SU-DHL-6 (cell line): ENCODE measurements around the gene EGFL8.

Source experiments
- H2AFZ ChIP-seq: fragments of 200-600 bp; sonication (generic); 2 replicates; pipeline ENCODE4 v1.6.1; 2014; ENCODE audit warnings: low read depth, mild to moderate bottlenecking, moderate library complexity, mixed read lengths, antibody characterized with exemption, low read length; ENCODE audit not compliant: severe bottlenecking
- H3F3A ChIP-seq: fragments of 200-600 bp; shearing (Covaris generic); 2 replicates; pipeline ENCODE4 v1.6.0; 2016; ENCODE audit warnings: antibody characterized with exemption, mild to moderate bottlenecking; ENCODE audit not compliant: insufficient read depth
- H3K27ac ChIP-seq: fragments of 200-600 bp; sonication (generic); 2 replicates; pipeline ENCODE4 v1.5.1; 2016; ENCODE audit warnings: low read depth, mild to moderate bottlenecking, low read length, moderate library complexity, mixed read lengths
- H3K27me3 ChIP-seq: fragments of 200-600 bp; sonication (generic), shearing (Covaris generic); 2 replicates; pipeline ENCODE4 v1.6.0; 2014; ENCODE audit warnings: mild to moderate bottlenecking, low read length
- H3K36me3 ChIP-seq: fragments of 200-600 bp; sonication (generic); 2 replicates; pipeline ENCODE4 v1.6.1; 2014; ENCODE audit warnings: mild to moderate bottlenecking, low read length, mixed read lengths
- H3K4me2 ChIP-seq: fragments of 300-600, 200-600 bp; shearing (Covaris generic), sonication (generic); 2 replicates; pipeline ENCODE4 v1.6.0; 2014; ENCODE audit warnings: low read length, low read depth, mild to moderate bottlenecking; ENCODE audit not compliant: poor library complexity, severe bottlenecking
- H3K4me3 ChIP-seq: fragments of 200-600 bp; sonication (generic); 2 replicates; pipeline ENCODE4 v1.5.1; 2014; ENCODE audit warnings: antibody characterized with exemption, low read length, mild to moderate bottlenecking, mixed read lengths; ENCODE audit not compliant: insufficient read depth, poor library complexity, severe bottlenecking
- H3K79me2 ChIP-seq: fragments of 200-600 bp; sonication (generic); 2 replicates; pipeline ENCODE4 v1.6.1; 2014; ENCODE audit warnings: mild to moderate bottlenecking, low read length, moderate library complexity; ENCODE audit not compliant: insufficient read depth
- H3K9ac ChIP-seq: fragments of 200-600 bp; sonication (generic); 2 replicates; pipeline ENCODE4 v1.7.0; 2014; ENCODE audit warnings: mild to moderate bottlenecking, low read length
- H3K9me2 ChIP-seq: fragments of 200-600 bp; sonication (generic); replicated peaks from 2 replicates; pipeline ENCODE4 v1.6.1; 2014; ENCODE audit warnings: low read length; ENCODE audit not compliant: insufficient read depth
- H3K9me3 ChIP-seq: fragments of 200-600 bp; sonication (generic); 2 replicates; pipeline ENCODE4 v1.6.1; 2014; ENCODE audit warnings: low read length, mixed read lengths; ENCODE audit not compliant: insufficient read depth
- H4K20me1 ChIP-seq: fragments of 200-600 bp; sonication (generic); 2 replicates; pipeline ENCODE4 v1.6.1; 2014; ENCODE audit warnings: low read depth, mild to moderate bottlenecking, antibody characterized with exemption, low read length, moderate library complexity, mixed read lengths
- CTCF ChIP-seq: fragments of 200-600 bp; sonication (generic); IDR thresholded peaks from one replicate; pipeline ENCODE4 v1.5.1; 2017; ENCODE audit warnings: antibody characterized with exemption, mild to moderate bottlenecking, low read length, moderate library complexity; ENCODE audit not compliant: insufficient read depth, poor library complexity, severe bottlenecking
- EZH2phosphoT487 ChIP-seq: fragments of 200-600 bp; sonication (generic), shearing (Covaris generic); conservative IDR thresholded peaks from 2 replicates; pipeline ENCODE4 v1.6.1; 2018; ENCODE audit warnings: mild to moderate bottlenecking, antibody characterized with exemption, low read length, moderate library complexity, mixed read lengths

Gene EGFL8

DNA sequence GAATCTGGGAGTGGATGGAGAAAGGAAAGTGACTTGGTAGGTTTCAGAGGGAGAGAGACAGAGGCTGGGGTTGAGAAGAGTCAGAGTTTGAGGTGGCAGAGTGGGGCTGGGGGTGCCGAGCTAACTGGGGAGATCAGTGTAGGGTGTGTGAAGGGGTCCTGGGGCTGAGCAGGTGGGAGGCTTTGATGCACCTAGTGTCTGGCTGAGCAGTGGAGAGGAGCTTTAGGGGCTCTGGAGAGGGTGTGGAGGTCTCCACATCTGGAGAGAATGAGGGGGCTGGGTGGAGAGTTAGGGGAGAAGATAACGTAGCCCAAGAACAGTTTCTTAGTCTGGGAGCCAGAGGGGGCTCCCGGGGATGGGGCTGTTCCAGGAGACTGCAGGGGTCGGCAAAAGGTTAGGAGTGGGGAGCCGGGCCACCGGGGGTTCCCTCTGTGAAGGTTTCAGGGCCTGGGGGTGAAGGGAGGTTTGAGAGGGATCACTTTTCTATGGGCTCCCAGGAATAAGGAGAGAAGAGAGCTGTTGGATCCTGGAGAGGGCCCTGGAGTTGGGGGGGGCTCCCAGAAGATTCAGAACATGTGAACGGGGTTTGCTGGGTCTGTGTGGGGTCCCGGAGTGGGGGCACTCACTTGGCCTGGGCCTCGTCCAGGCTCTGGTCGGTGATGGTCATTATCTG is 24.8 kb downstream of the EGFL8 start:
- Histone ChIP-seq H3K27me3 (no peaks in the 10 kb centered on the region), H3K4me3 (peak overlapping the region; percentile 59), H3K9me2 (no peaks in the 10 kb centered on the region), H4K20me1 (no peaks in the 10 kb centered on the region), H3K36me3 (no peaks in the 10 kb centered on the region), H3K9me3 (no peaks in the 10 kb centered on the region), H3K9ac (peak overlapping the region; percentile 91), H3K79me2 (peaks cover 30% of the 10 kb centered on the region), H3F3A (peaks cover 25% of the 10 kb centered on the region), H3K27ac (peak overlapping the region; percentile 87), H3K4me2 (peak overlapping the region; percentile 95), H2AFZ (no peak overlapping the region)
- TF ChIP-seq CTCF (no peak), EZH2phosphoT487 (no peak)

DNA sequence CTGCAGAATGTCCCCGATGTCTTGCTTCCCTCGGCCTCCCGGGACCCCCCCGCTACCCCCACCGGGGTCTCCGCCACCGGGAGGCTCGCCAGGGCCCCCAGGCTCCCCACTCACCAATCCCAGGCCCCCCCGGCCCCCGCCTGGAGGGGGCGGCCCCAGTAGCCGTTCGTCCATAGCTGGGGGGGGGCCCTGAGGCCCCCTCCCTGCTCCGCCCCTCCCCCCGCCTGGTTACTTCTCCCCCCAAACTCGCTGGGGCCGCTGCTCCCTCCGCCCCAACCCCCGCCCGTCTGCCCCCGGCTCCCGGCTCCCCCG is 25.3 kb downstream of the EGFL8 start:
- Histone ChIP-seq H4K20me1 (no peaks in the 10 kb centered on the region), H3K4me3 (peak overlapping the region; percentile 59), H3K9ac (peak overlapping the region; percentile 91), H3F3A (peaks cover 29% of the 10 kb centered on the region), H3K27me3 (no peaks in the 10 kb centered on the region), H2AFZ (no peak overlapping the region), H3K79me2 (peaks cover 30% of the 10 kb centered on the region), H3K9me3 (no peaks in the 10 kb centered on the region), H3K9me2 (no peaks in the 10 kb centered on the region), H3K27ac (peak overlapping the region; percentile 87), H3K4me2 (peak overlapping the region; percentile 95), H3K36me3 (no peaks in the 10 kb centered on the region)
- TF ChIP-seq EZH2phosphoT487: no peak
- TF ChIP-seq CTCF: no peak

- Histone ChIP-seq H3K27ac (peak within 1 kb of the TSS; percentile 87), H3K27me3 (no peaks in the 10 kb centered on the region), H3K9ac (peak within 1 kb of the TSS; percentile 91), H3K4me2 (peak within 1 kb of the TSS; percentile 95), H3K79me2 (peaks cover 30% of the 10 kb centered on the region), H3K4me3 (peak within 1 kb of the TSS; percentile 60), H4K20me1 (no peaks in the 10 kb centered on the region), H3K9me2 (no peaks in the 10 kb centered on the region), H3K9me3 (no peaks in the 10 kb centered on the region), H3F3A (peaks cover 30% of the 10 kb centered on the region), H2AFZ (no peak within 1 kb of the TSS), H3K36me3 (no peaks in the 10 kb centered on the region)
- TF ChIP-seq EZH2phosphoT487 (no peak), CTCF (no peak)
These were observed 25.9 kb downstream of the EGFL8 start, which contains the start of gene PBX2 for GRCh38 chr6:32190054-32190851. Gene PBX2 (minus strand): TSS chr6:32190202. CDS start chr6:32189915, 287 bp downstream.
